H1 (cell line): ENCODE measurements around the gene MYO16. TPM values are rescaled to one million over a fixed set of nuclear protein-coding genes. Genes with fewer than 3 reads are reported as not detected.

ENCODE experiments used
- RFX5 ChIP-seq: IDR thresholded peaks from 2 replicates; pipeline ENCODE4 v1.6.1; 2011; ENCODE audit warnings: low read depth, low read length, improper control_type of control experiment, borderline replicate concordance
- SUZ12 ChIP-seq: fragments of 200-600 bp; sonication (generic); IDR thresholded peaks from 2 replicates; pipeline ENCODE4 v1.6.1; 2012; ENCODE audit warnings: mild to moderate bottlenecking, inconsistent platforms, low read length, moderate library complexity, mixed read lengths
- polyA plus RNA-seq, 7 experiments: library from polyadenylated mRNA; depleted of rRNA in 3 of 7; stranded (reverse) in 5 of 7; unstranded in 2 of 7; fragments of >200 nt in 5 of 7; fragments of 200-250 nt in 2 of 7; gene quantifications; 1 replicate in 5 of 7; 2 replicates in 1 of 7; 4 replicates in 1 of 7; pipeline versions ENCODE4 v1.2.1 to v1.2.3, GENCODE V29; 2011 to 2013; ENCODE audit warnings: missing spikeins in 2 of 7, mixed read lengths in 2 of 7
- total RNA-seq: library from RNA; stranded (reverse); fragmentation: NEBNext Ultra II Directional; extraction: Animal tissue kit (Norgen Biotek cat#: 25700); gene quantifications from 2 replicates; pipeline ENCODE4 v1.2.1, GENCODE V29; 2021
- TF ChIP-seq, protein P1 (sequence below): fragments of 300-600 bp; sonication (generic); IDR thresholded peaks from 2 replicates; pipeline ENCODE4 v1.7.1; 2012; ENCODE audit warnings: low read length, moderate library complexity, mild to moderate bottlenecking, inconsistent platforms; ENCODE audit not compliant: insufficient replicate concordance

The MYO16 gene
- total and polyA plus RNA-seq, 2 of the 8 experiments (the other 6 are each of a cell fraction or from before 2014, with no cell fraction given) = 0.02 to 0.22 TPM

DNA sequence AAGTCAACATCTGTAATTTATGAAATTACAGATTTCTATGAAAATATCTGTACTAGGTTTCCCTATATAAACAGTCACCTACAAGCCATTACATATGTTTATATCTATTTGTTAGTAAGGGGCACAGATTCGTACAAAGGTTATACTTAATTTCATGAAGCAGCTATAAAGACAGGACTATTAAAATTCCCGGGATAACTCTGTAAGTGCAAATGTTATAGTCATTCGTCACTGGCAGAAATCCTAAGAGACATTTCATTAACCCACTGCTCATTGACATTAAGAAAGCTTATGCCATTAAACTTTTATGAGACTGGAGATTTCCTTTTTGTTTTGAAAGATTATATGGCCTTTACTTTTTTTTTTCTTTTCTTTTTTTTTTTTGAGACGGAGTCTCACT, 122.9 kb downstream of the MYO16 start (continued):
- TF ChIP-seq, protein P1, sequence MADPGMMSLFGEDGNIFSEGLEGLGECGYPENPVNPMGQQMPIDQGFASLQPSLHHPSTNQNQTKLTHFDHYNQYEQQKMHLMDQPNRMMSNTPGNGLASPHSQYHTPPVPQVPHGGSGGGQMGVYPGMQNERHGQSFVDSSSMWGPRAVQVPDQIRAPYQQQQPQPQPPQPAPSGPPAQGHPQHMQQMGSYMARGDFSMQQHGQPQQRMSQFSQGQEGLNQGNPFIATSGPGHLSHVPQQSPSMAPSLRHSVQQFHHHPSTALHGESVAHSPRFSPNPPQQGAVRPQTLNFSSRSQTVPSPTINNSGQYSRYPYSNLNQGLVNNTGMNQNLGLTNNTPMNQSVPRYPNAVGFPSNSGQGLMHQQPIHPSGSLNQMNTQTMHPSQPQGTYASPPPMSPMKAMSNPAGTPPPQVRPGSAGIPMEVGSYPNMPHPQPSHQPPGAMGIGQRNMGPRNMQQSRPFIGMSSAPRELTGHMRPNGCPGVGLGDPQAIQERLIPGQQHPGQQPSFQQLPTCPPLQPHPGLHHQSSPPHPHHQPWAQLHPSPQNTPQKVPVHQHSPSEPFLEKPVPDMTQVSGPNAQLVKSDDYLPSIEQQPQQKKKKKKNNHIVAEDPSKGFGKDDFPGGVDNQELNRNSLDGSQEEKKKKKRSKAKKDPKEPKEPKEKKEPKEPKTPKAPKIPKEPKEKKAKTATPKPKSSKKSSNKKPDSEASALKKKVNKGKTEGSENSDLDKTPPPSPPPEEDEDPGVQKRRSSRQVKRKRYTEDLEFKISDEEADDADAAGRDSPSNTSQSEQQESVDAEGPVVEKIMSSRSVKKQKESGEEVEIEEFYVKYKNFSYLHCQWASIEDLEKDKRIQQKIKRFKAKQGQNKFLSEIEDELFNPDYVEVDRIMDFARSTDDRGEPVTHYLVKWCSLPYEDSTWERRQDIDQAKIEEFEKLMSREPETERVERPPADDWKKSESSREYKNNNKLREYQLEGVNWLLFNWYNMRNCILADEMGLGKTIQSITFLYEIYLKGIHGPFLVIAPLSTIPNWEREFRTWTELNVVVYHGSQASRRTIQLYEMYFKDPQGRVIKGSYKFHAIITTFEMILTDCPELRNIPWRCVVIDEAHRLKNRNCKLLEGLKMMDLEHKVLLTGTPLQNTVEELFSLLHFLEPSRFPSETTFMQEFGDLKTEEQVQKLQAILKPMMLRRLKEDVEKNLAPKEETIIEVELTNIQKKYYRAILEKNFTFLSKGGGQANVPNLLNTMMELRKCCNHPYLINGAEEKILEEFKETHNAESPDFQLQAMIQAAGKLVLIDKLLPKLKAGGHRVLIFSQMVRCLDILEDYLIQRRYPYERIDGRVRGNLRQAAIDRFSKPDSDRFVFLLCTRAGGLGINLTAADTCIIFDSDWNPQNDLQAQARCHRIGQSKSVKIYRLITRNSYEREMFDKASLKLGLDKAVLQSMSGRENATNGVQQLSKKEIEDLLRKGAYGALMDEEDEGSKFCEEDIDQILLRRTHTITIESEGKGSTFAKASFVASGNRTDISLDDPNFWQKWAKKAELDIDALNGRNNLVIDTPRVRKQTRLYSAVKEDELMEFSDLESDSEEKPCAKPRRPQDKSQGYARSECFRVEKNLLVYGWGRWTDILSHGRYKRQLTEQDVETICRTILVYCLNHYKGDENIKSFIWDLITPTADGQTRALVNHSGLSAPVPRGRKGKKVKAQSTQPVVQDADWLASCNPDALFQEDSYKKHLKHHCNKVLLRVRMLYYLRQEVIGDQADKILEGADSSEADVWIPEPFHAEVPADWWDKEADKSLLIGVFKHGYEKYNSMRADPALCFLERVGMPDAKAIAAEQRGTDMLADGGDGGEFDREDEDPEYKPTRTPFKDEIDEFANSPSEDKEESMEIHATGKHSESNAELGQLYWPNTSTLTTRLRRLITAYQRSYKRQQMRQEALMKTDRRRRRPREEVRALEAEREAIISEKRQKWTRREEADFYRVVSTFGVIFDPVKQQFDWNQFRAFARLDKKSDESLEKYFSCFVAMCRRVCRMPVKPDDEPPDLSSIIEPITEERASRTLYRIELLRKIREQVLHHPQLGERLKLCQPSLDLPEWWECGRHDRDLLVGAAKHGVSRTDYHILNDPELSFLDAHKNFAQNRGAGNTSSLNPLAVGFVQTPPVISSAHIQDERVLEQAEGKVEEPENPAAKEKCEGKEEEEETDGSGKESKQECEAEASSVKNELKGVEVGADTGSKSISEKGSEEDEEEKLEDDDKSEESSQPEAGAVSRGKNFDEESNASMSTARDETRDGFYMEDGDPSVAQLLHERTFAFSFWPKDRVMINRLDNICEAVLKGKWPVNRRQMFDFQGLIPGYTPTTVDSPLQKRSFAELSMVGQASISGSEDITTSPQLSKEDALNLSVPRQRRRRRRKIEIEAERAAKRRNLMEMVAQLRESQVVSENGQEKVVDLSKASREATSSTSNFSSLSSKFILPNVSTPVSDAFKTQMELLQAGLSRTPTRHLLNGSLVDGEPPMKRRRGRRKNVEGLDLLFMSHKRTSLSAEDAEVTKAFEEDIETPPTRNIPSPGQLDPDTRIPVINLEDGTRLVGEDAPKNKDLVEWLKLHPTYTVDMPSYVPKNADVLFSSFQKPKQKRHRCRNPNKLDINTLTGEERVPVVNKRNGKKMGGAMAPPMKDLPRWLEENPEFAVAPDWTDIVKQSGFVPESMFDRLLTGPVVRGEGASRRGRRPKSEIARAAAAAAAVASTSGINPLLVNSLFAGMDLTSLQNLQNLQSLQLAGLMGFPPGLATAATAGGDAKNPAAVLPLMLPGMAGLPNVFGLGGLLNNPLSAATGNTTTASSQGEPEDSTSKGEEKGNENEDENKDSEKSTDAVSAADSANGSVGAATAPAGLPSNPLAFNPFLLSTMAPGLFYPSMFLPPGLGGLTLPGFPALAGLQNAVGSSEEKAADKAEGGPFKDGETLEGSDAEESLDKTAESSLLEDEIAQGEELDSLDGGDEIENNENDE = no peak
- TF ChIP-seq SUZ12 (no peak), RFX5 (no peak)
